ENCODE results near the gene ATP1A3.

Gene ATP1A3

DNA sequence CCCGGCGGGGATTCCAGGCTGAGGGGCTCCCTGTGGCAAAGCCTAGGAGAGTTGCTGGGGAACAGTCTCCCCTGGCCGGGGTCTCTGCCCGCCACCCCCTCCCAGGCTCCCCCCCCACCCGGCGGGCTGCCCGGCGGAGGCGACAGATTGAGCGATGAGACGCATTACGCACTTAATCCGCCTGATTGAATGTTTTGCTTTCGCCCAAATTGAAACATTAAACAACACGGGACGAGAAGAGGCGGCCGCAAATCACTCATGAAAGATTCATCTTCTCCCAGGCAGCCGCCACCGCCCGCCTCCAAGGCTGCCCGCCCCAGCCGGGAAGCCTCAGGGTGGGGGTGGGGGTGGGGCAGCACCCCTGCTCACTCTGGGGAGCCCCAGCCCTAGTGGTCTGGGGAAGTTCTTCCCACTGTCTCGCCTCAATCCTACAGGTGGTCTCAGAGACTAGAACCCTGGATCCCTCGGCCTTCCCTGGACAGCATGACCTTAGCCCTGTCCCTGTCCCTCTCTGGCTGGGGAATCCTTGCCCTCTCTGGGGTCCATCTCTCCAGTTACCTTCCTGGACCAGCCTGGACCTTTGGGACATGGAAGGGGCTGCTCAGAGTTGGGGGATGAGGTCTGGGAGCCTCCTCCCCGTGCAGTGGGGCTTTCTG is 58.1 kb downstream of the ATP1A3 start:
- TF ChIP-seq, protein P1, sequence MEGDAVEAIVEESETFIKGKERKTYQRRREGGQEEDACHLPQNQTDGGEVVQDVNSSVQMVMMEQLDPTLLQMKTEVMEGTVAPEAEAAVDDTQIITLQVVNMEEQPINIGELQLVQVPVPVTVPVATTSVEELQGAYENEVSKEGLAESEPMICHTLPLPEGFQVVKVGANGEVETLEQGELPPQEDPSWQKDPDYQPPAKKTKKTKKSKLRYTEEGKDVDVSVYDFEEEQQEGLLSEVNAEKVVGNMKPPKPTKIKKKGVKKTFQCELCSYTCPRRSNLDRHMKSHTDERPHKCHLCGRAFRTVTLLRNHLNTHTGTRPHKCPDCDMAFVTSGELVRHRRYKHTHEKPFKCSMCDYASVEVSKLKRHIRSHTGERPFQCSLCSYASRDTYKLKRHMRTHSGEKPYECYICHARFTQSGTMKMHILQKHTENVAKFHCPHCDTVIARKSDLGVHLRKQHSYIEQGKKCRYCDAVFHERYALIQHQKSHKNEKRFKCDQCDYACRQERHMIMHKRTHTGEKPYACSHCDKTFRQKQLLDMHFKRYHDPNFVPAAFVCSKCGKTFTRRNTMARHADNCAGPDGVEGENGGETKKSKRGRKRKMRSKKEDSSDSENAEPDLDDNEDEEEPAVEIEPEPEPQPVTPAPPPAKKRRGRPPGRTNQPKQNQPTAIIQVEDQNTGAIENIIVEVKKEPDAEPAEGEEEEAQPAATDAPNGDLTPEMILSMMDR (IDR thresholded peaks at IDR 0.05; ENCODE audit: low read depth, low read length, missing control alignments), result no peak
- DNase-seq (ENCODE audit: low read depth), result no peak
- H3K4me3 ChIP-seq (ENCODE audit: low read depth, low read length), result no peak overlapping the region
- in situ Hi-C loops (cut with HindIII; ENCODE audit: low sequenced_read_pairs), result no loop called here

DNA sequence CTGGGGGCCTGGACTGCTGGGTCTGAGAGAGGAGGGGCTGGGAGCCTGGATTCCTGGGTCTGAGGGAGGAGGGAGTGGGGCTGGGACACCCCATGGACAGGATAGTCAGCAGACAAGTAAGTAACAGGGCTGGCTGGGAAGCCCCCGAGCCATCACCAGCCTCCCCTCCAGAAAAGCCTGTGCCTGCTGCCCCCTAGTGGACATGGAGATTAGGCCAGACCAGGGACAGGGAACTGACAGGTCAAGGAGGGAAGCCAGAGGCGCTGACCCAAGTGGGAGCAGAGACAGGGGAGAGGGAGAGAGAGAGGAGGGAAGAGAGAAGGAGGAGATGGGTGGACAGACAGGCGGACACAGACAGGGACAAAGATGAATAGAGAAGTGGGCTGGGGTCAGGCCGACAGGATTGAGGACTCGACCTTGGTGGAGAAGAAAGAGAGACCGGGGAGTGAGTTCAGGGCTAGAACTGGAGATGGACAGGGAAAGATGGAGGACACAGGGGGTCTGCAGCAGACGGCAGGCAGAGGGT is 59.1 kb downstream of the ATP1A3 start:
- in situ Hi-C loops (cut with HindIII; ENCODE audit: low sequenced_read_pairs), result no loop called here
- H3K4me3 ChIP-seq (ENCODE audit: low read depth, low read length), result no peak overlapping the region
- peak; percentile 32 for DNase-seq (ENCODE audit: low read depth)
- TF ChIP-seq, protein P1 (IDR thresholded peaks at IDR 0.05; ENCODE audit: low read depth, low read length, missing control alignments), result peak; percentile 99

DNA sequence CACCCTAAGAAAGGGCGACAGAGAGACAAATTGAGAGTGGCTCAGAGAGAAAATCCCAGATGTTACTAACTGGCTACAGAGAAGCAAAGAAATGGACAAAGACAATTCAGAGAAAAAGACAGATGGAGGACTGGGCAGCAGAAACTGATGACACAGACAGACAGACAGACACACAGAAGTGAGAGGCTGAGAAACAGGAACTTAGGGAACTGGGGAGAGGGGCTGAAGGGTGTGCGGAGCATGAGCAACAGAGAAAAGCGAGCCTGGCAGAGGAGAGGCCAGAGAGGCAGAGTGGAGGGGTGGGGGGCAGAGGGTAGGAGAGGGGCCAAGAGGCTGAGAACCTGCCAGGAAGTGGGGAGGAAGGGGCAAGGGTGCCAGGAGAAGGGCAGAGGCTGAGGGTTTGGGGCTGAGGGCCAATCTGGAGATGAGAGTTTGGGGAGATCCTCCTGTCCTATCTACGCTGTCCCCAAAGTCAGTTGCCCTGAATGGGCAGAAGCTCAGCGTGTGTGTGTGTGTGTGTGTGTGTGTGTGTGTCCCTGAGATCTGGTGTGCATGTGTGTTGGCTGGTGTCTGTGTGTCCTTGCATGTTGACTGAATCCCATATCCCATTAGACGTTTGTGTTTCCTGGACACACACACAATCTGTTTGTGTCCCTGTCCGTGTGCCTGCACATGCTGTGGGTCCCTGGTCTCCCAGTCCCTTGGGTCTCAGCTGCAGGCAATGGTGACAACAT is 60.2 kb downstream of the ATP1A3 start:
- DNase-seq (ENCODE audit: low read depth), result no peak
- no peak overlapping the region for H3K4me3 ChIP-seq (ENCODE audit: low read depth, low read length)
- TF ChIP-seq, protein P1 (IDR thresholded peaks at IDR 0.05; ENCODE audit: low read depth, low read length, missing control alignments), result no peak
- in situ Hi-C loops (cut with HindIII; ENCODE audit: low sequenced_read_pairs), result no loop called here

DNA sequence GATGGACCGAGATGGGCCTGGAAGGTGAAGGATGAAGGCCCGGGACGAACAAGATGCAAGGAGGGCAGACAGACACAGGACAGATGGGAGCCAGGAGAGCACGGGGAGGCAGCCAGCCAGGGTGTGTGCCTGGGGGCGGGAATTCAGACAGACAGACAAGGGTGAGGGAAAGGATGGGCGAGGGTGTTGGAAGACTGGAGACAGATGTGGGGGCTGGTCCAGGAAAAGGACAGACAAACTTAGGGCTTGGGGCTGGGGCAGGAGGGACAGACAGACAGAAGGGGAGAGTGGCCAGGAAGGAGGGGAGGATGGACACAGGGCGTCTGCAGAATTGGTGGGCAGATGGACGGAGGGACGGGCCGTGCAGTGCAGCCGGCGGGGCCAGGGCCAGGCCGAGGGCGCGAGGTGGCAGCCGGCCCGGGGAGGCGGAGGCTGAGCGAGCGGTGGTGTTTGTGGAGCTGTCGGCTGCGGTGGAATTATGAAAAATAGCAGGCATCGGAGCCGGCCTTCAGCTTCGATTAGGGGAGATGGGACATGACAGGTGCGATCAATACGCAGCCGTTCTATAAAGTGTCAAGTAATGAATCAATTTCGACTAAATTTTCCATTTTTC is 61.2 kb downstream of the ATP1A3 start:
- H3K4me3 ChIP-seq (ENCODE audit: low read depth, low read length), result no peak overlapping the region
- in situ Hi-C loops (cut with HindIII; ENCODE audit: low sequenced_read_pairs), result no loop called here
- DNase-seq (ENCODE audit: low read depth), result no peak
- TF ChIP-seq, protein P1 (IDR thresholded peaks at IDR 0.05; ENCODE audit: low read depth, low read length, missing control alignments), result no peak

DNA sequence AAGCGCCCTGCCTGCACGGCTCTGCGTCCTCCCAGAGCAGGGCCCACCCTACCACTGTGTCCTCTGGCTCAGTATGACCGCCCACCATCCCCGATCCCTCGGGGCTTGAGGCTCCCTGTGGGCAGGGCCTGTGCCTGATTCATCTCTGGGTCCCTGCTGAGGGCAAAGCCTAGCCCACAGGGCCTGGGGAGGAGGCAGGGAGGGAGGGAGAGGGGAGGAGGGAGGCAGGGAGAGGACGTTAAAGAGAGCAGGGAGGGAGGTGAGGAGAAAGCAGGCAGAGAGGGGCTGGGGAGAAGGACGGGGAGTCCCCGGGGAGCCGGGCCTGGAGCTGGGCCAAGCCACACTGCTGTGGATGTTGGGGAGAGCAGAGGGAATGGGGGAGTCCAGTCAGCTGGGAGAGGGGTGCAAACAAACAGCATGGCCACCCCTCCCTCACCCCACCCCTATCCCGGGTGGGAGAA is 61.7 kb downstream of the ATP1A3 start:
- in situ Hi-C loops (cut with HindIII; ENCODE audit: low sequenced_read_pairs), result no loop called here
- no peak overlapping the region for H3K4me3 ChIP-seq (ENCODE audit: low read depth, low read length)
- no peak for DNase-seq (ENCODE audit: low read depth)
- TF ChIP-seq, protein P1 (IDR thresholded peaks at IDR 0.05; ENCODE audit: low read depth, low read length, missing control alignments), result no peak

DNA sequence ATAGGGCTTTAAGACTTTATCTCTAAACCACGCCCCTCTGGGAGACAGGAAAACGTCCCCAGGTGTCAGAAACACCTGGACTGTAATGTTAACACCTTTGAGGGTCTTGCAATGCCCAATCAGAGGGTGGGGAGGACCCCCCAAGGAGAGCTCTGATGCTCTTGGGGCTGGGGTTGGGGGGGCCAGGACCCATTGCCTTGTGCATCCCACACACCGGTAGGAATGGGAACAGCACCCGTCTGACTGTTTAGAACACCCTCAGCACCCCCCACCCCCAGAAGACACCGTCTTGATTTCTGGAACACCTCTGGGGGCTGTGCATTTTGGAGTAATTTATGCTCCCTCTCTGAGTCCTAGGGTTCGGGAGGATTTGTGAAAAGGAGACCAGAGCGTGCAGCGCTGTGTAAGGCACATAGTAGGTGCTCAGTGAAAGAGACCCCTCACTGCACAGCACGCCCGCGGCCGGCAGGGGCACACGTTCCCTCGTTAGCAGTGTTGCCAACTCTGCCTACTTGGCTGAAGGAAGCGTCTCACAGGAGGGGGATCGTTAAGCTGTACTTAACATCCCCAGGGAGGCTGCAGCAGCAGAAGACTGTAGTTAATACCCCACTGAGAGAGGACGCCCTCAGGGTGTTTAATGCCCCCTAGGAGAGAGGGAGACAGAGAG is 63.0 kb downstream of the ATP1A3 start:
- DNase-seq (ENCODE audit: low read depth), result no peak
- TF ChIP-seq, protein P1 (IDR thresholded peaks at IDR 0.05; ENCODE audit: low read depth, low read length, missing control alignments), result peak; percentile 40
- in situ Hi-C loops (cut with HindIII; ENCODE audit: low sequenced_read_pairs), result no loop called here
- no peak overlapping the region for H3K4me3 ChIP-seq (ENCODE audit: low read depth, low read length)

Measured in astrocyte of the cerebellum (primary cell).